ENCODE measurements around the gene PRKAG2. TPM values are rescaled to one million over a fixed set of nuclear protein-coding genes. Genes with fewer than 3 reads are reported as not detected.
"Not testable (repeated sequence)": the region's sequence is repeated elsewhere in the genome, so short reads cannot be mapped to it uniquely, and the experiment has no call there.

PRKAG2 gene
- polyA plus RNA-seq, 4 donors, result 6.1 to 38.1 (median 33.6) TPM

- no peak for DNase-seq (ENCODE audit: low read depth in 4 of 4, low spot score in 3 of 4)
Measured at GRCh38 chr7:151886783-151887182, 9.9 kb upstream of the PRKAG2 start.

GRCh38 chr7:151885202-151885580 is 8.3 kb upstream of the PRKAG2 start:
- no peak for DNase-seq (ENCODE audit: low read depth in 4 of 4, low spot score in 3 of 4)

- DNase-seq (ENCODE audit: low read depth in 4 of 4, low spot score in 3 of 4), result no peak
Measured at GRCh38 chr7:151884312-151885201, 7.6 kb upstream of the PRKAG2 start.

GRCh38 chr7:151883857-151884256 is 6.9 kb upstream of the PRKAG2 start:
- DNase-seq (ENCODE audit: low read depth in 4 of 4, low spot score in 3 of 4), result no peak

GRCh38 chr7:151882734-151883133 is 5.8 kb upstream of the PRKAG2 start:
- DNase-seq (ENCODE audit: low read depth in 4 of 4, low spot score in 3 of 4), result no peak

GRCh38 chr7:151880688-151881087 is 3.8 kb upstream of the PRKAG2 start:
- DNase-seq (ENCODE audit: low read depth in 4 of 4, low spot score in 3 of 4), result no peak

GRCh38 chr7:151877911-151878835 is 1.3 kb upstream of the PRKAG2 start:
- DNase-seq (ENCODE audit: low read depth in 4 of 4, low spot score in 3 of 4), result no peak

GRCh38 chr7:151875942-151876898 is 695 bp downstream of the PRKAG2 start:
- peak in 2 of 4 donors; percentile 61 to 64 for DNase-seq (ENCODE audit: low read depth in 4 of 4, low spot score in 3 of 4)

GRCh38 chr7:151874479-151874878 is 2.4 kb downstream of the PRKAG2 start:
- not testable (repeated sequence) for DNase-seq (ENCODE audit: low read depth in 4 of 4, low spot score in 3 of 4)

GRCh38 chr7:151873402-151873965 is 3.4 kb downstream of the PRKAG2 start:
- DNase-seq (ENCODE audit: low read depth in 4 of 4, low spot score in 3 of 4), result no peak

GRCh38 chr7:151872531-151873401 is 4.1 kb downstream of the PRKAG2 start:
- no peak for DNase-seq (ENCODE audit: low read depth in 4 of 4, low spot score in 3 of 4)

GRCh38 chr7:151871904-151872303 is 5.0 kb downstream of the PRKAG2 start:
- DNase-seq (ENCODE audit: low read depth in 4 of 4, low spot score in 3 of 4), result no peak

GRCh38 chr7:151871189-151871735 is 5.7 kb downstream of the PRKAG2 start:
- DNase-seq (ENCODE audit: low read depth in 4 of 4, low spot score in 3 of 4), result no peak

- no peak for DNase-seq (ENCODE audit: low read depth in 4 of 4, low spot score in 3 of 4)
Measured at GRCh38 chr7:151869968-151870918, 6.7 kb downstream of the PRKAG2 start.

GRCh38 chr7:151869455-151869854 is 7.5 kb downstream of the PRKAG2 start:
- DNase-seq (ENCODE audit: low read depth in 4 of 4, low spot score in 3 of 4), result no peak

GRCh38 chr7:151869109-151869428 is 7.8 kb downstream of the PRKAG2 start:
- no peak for DNase-seq (ENCODE audit: low read depth in 4 of 4, low spot score in 3 of 4)

- no peak for DNase-seq (ENCODE audit: low read depth in 4 of 4, low spot score in 3 of 4)
Measured at GRCh38 chr7:151868396-151869108, 8.4 kb downstream of the PRKAG2 start.

Measured in left renal pelvis (tissue), 4 donors.